B cell (primary cell): Measurements from ENCODE around the gene ADAMTS12. TPM values are rescaled to one million over a fixed set of nuclear protein-coding genes. Genes with fewer than 3 reads are reported as not detected.

ENCODE experiments used
- ATAC-seq: fragments of 200-7000 bp; cut with Tn5 transposase; one replicate; pipeline ENCODE4 v1.10.0; 2021; ENCODE audit warnings: low read depth, mild to moderate bottlenecking, moderate number of reproducible peaks, moderate library complexity
- CTCF ChIA-PET: fragments of 350-600 bp; sonication (Branson Sonifier 250); formaldehyde crosslinking; loops from one replicate; lab custom pipeline; 2021; ENCODE audit warnings: antibody characterized with exemption, inconsistent platforms; lab: Charles Lee
- POLR2A ChIA-PET: fragments of 350-600 bp; sonication (Branson Sonifier 250); formaldehyde crosslinking; loops from one replicate; lab custom pipeline; 2021; ENCODE audit warnings: antibody characterized with exemption; lab: Charles Lee
- DNase-seq: peaks from one replicate; pipeline ENCODE4 v3.0.0; 2013
- H2AFZ ChIP-seq: 2 replicates; pipeline ENCODE4 v1.6.1; 2012; ENCODE audit warnings: mild to moderate bottlenecking, low read depth, low read length; ENCODE audit not compliant: insufficient read depth, poor library complexity, severe bottlenecking
- H3K27ac ChIP-seq, 2 donors: 1 replicate in 1 of 2; 2 replicates in 1 of 2; pipeline ENCODE4 v1.5.1; 2012 to 2013; ENCODE audit warnings: low read length in 2 of 2, mild to moderate bottlenecking in 2 of 2, moderate library complexity in 1 of 2
- H3K27me3 ChIP-seq, 4 experiments: fragments of 200-600 bp in 1 of 4; sonication (generic) in 1 of 4; replicated peaks in 1 of 4; 1 replicate in 2 of 4; 2 replicates in 2 of 4; pipeline versions ENCODE4 v1.6.1 to v1.7.0; 2013 to 2016; ENCODE audit warnings: low read length in 3 of 4, mild to moderate bottlenecking in 2 of 4, mixed read lengths in 1 of 4, moderate library complexity in 1 of 4; ENCODE audit not compliant: insufficient read depth in 4 of 4, control insufficient read depth in 3 of 4; ENCODE audit errors: control extremely low read depth in 1 of 4
- H3K36me3 ChIP-seq, 2 experiments: replicated peaks in 1 of 2; 1 replicate in 1 of 2; 2 replicates in 1 of 2; pipeline versions ENCODE4 v1.6.1 to v1.7.1; 2013; ENCODE audit warnings: low read length in 1 of 2; ENCODE audit not compliant: insufficient read depth in 2 of 2, control insufficient read depth in 1 of 2; ENCODE audit errors: control extremely low read depth in 1 of 2, extremely low read depth in 1 of 2
- H3K4me1 ChIP-seq, 2 donors: fragments of 200-600 bp in 1 of 2; sonication (generic) in 1 of 2; 1 replicate in 1 of 2; 2 replicates in 1 of 2; pipeline versions ENCODE4 v1.5.1 to v1.6.1; 2013 to 2017; ENCODE audit warnings: low read length in 2 of 2; ENCODE audit not compliant: control insufficient read depth in 2 of 2, insufficient read depth in 2 of 2
- H3K4me2 ChIP-seq: replicated peaks from 2 replicates; pipeline ENCODE3; 2012; ENCODE audit warnings: mild to moderate bottlenecking, low read depth, low read length; ENCODE audit not compliant: poor library complexity, severe bottlenecking
- H3K4me3 ChIP-seq, 5 experiments: fragments of 200-600 bp in 1 of 5; sonication (generic) in 1 of 5; 1 replicate in 3 of 5; 2 replicates in 2 of 5; pipeline versions ENCODE4 v1.5.1 to v1.7.0; 2011 to 2016; ENCODE audit warnings: low read length in 4 of 5, mild to moderate bottlenecking in 4 of 5, low read depth in 2 of 5, control low read depth in 1 of 5, moderate library complexity in 1 of 5; ENCODE audit not compliant: insufficient read depth in 1 of 5; ENCODE audit errors: control extremely low read depth in 1 of 5, extremely low read depth in 1 of 5
- H3K79me2 ChIP-seq: fragments of 200-600 bp; sonication (generic); one replicate; pipeline ENCODE4 v1.6.0; 2016; ENCODE audit warnings: low read length; ENCODE audit not compliant: control insufficient read depth, insufficient read depth
- H3K9ac ChIP-seq: fragments of 200-600 bp; sonication (generic); 2 replicates; pipeline ENCODE4 v1.6.1; 2017; ENCODE audit warnings: mild to moderate bottlenecking, low read length, moderate library complexity
- H3K9me3 ChIP-seq, 3 donors: one replicate each; pipeline versions ENCODE4 v1.6.1 to v1.7.1; 2013; ENCODE audit warnings: low read length in 2 of 3; ENCODE audit not compliant: control insufficient read depth in 2 of 3, insufficient read depth in 1 of 3; ENCODE audit errors: control extremely low read depth in 1 of 3
- H4K20me1 ChIP-seq: 2 replicates; pipeline ENCODE4 v1.6.0; 2012; ENCODE audit warnings: mild to moderate bottlenecking, low read length; ENCODE audit not compliant: insufficient read depth, control insufficient read depth, poor library complexity, severe bottlenecking
- H3K27ac Mint-ChIP-seq: one replicate; pipeline ENCODE4 v1.8.0; 2021; ENCODE audit warnings: mixed read lengths
- H3K27me3 Mint-ChIP-seq: one replicate; pipeline ENCODE4 v1.8.0; 2021; ENCODE audit warnings: mixed read lengths
- H3K4me1 Mint-ChIP-seq: one replicate; pipeline ENCODE4 v1.8.0; 2021; ENCODE audit warnings: mixed read lengths
- H3K4me3 Mint-ChIP-seq: one replicate; pipeline ENCODE4 v1.8.0; 2021; ENCODE audit warnings: mixed read lengths
- H3K9me3 Mint-ChIP-seq: one replicate; pipeline ENCODE4 v1.8.0; 2022; ENCODE audit warnings: mixed read lengths; ENCODE audit not compliant: insufficient read depth
- EZH2 ChIP-seq: IDR thresholded peaks from 2 replicates; pipeline ENCODE4 v1.6.1; 2012; ENCODE audit warnings: borderline replicate concordance, low read depth, mild to moderate bottlenecking, moderate library complexity, low read length; ENCODE audit not compliant: insufficient read depth, poor library complexity, severe bottlenecking
- WGBS: methylation state at CpG from one replicate; pipeline ENCODE4 v1.1.5; 2013; ENCODE audit warnings: missing lambda C conversion rate; ENCODE audit not compliant: insufficient coverage; 5-methylcytosine and 5-hydroxymethylcytosine counted together
- intact Hi-C: fragments of 100-400 bp; cut with micrococcal nuclease; formaldehyde crosslinking; loops from one replicate; pipeline ENCODE4 v1.10.0; 2022
- polyA plus RNA-seq: library from polyadenylated mRNA; depleted of rRNA; stranded (reverse); fragments of >200 nt; gene quantifications from 2 replicates; pipeline ENCODE4 v1.2.3, GENCODE V29; 2012
- total RNA-seq, 2 donors: library from RNA; stranded (reverse); fragments of 120-200 nt in 1 of 2; gene quantifications; 1 replicate in 1 of 2; 2 replicates in 1 of 2; pipeline versions ENCODE4 v1.2.3 to v1.2.4, GENCODE V29; 2013 to 2022
- TF ChIP-seq, protein P1 (sequence below): fragments of 200-600 bp; IDR thresholded peaks from one replicate; pipeline ENCODE4 v1.8.0; 2022; ENCODE audit warnings: antibody characterized with exemption, mild to moderate bottlenecking

Gene ADAMTS12
- total and polyA plus RNA-seq, 2 donors (not counting 1 experiment from before 2014, with no cell fraction given), result not detected

DNA sequence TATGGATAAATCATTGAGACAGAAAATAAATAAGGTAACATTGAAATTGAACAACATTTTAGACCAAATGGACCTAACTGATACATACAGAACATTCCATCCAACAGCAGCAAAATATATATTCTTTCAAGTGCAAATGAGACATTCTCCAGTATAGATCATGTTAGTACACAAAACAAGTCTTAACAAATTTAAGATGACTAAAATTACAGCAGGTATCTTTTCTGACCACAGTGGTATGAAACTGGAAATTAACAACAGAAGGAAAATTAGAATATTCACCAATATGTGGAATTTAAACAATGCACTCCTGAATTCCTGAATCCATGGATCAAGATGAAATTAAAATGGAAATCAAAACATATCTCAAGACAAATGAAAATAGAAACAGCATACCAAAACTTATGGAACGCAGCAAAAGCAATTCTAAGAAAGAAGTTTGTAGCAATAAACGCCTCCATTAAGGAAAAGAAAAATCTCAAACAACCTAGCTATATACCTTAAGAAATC lies 115.6 kb downstream of the ADAMTS12 start:
- no peak overlapping the region for H3K27ac Mint-ChIP-seq
- WGBS, result no CpG with 5 or more reads among the region's 2 CpGs
- H3K9me3 Mint-ChIP-seq, result no peaks in the 10 kb centered on the region
- ATAC-seq (no peak), DNase-seq (no peak)
- H3K4me1 ChIP-seq, result no peaks in the 10 kb centered on the region
- H2AFZ ChIP-seq, result no peak overlapping the region
- no peak overlapping the region for H3K9ac ChIP-seq
- no peaks in the 10 kb centered on the region for H3K4me1 Mint-ChIP-seq
- no peak overlapping the region for H3K27ac ChIP-seq
- H3K27me3 Mint-ChIP-seq, result peaks cover 7% of the 10 kb centered on the region
- H3K4me3 ChIP-seq, result no peak overlapping the region
- POLR2A ChIA-PET, result no interaction called here
- intact Hi-C loops, result no loop called here
- CTCF ChIA-PET, result no interaction called here
- no peaks in the 10 kb centered on the region for H3K79me2 ChIP-seq
- H4K20me1 ChIP-seq, result no peaks in the 10 kb centered on the region
- no peaks in the 10 kb centered on the region for H3K27me3 ChIP-seq
- H3K4me2 ChIP-seq, result no peak overlapping the region
- no peak overlapping the region for H3K4me3 Mint-ChIP-seq
- H3K36me3 ChIP-seq, result no peaks in the 10 kb centered on the region
- no peaks in the 10 kb centered on the region for H3K9me3 ChIP-seq
- TF ChIP-seq EZH2, result no peak
- TF ChIP-seq, protein P1, sequence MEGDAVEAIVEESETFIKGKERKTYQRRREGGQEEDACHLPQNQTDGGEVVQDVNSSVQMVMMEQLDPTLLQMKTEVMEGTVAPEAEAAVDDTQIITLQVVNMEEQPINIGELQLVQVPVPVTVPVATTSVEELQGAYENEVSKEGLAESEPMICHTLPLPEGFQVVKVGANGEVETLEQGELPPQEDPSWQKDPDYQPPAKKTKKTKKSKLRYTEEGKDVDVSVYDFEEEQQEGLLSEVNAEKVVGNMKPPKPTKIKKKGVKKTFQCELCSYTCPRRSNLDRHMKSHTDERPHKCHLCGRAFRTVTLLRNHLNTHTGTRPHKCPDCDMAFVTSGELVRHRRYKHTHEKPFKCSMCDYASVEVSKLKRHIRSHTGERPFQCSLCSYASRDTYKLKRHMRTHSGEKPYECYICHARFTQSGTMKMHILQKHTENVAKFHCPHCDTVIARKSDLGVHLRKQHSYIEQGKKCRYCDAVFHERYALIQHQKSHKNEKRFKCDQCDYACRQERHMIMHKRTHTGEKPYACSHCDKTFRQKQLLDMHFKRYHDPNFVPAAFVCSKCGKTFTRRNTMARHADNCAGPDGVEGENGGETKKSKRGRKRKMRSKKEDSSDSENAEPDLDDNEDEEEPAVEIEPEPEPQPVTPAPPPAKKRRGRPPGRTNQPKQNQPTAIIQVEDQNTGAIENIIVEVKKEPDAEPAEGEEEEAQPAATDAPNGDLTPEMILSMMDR, result no peak

DNA sequence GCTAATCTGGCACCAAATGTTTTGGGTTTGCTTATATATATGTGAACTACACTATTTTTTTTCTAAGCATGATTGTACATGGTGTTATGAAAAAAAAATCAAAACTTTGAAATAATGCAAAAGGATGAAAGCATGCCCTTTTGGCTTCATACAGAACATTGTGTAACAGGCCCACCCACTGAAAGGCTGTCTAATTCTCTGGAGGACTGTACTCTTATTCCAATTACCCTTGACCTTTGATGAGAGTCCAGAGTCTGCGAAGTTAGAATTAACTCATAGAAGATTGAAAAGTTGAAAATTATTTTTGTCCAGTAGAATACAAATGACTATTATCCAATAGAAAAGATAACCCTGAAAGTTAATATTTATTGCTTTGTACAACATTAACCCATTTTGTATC lies 117.4 kb downstream of the ADAMTS12 start:
- ChIA-PET POLR2A (no interaction called here), CTCF (no interaction called here)
- H3K27ac ChIP-seq, result no peak overlapping the region
- H3K27ac Mint-ChIP-seq, result no peak overlapping the region
- intact Hi-C loops, result no loop called here
- no peak overlapping the region for H3K9ac ChIP-seq
- H3K36me3 ChIP-seq, result no peaks in the 10 kb centered on the region
- no peak overlapping the region for H3K4me3 ChIP-seq
- peaks cover 2% of the 10 kb centered on the region for H3K27me3 Mint-ChIP-seq
- no CpG with 5 or more reads among the region's 1 CpG for WGBS
- H3K4me2 ChIP-seq, result no peak overlapping the region
- H3K27me3 ChIP-seq, result no peaks in the 10 kb centered on the region
- no peak overlapping the region for H2AFZ ChIP-seq
- DNase-seq, result no peak
- ATAC-seq, result no peak
- no peaks in the 10 kb centered on the region for H4K20me1 ChIP-seq
- TF ChIP-seq EZH2, result no peak
- TF ChIP-seq, protein P1, result no peak
- H3K9me3 Mint-ChIP-seq, result no peaks in the 10 kb centered on the region
- H3K4me1 Mint-ChIP-seq, result no peaks in the 10 kb centered on the region
- no peaks in the 10 kb centered on the region for H3K9me3 ChIP-seq
- no peaks in the 10 kb centered on the region for H3K79me2 ChIP-seq
- no peak overlapping the region for H3K4me3 Mint-ChIP-seq
- no peaks in the 10 kb centered on the region for H3K4me1 ChIP-seq
